NB4 (cell line): ENCODE data around the gene CDC42BPG.

Source experiments
- CTCF ChIP-seq: IDR thresholded peaks from one replicate; pipeline ENCODE4 v1.5.1; 2012; ENCODE audit warnings: low read depth, low read length
- MAX ChIP-seq: IDR thresholded peaks from 2 replicates; pipeline ENCODE4 v1.6.1; 2011; ENCODE audit warnings: low read depth, low read length
- MYC ChIP-seq: IDR thresholded peaks from 2 replicates; pipeline ENCODE4 v1.6.1; 2011; ENCODE audit warnings: low read depth, low read length
- POLR2A ChIP-seq: IDR thresholded peaks from 2 replicates; pipeline ENCODE4 v1.6.1; 2011; ENCODE audit warnings: mild to moderate bottlenecking; ENCODE audit not compliant: insufficient read length; ENCODE audit errors: extremely low read depth

GRCh38 chr11:64870176-64870892 is 25.9 kb upstream of the CDC42BPG start:
- no peak for TF ChIP-seq CTCF
- TF ChIP-seq POLR2A: no peak
- no peak for TF ChIP-seq MAX
- no peak for TF ChIP-seq MYC
